K562 (cell line): ENCODE data around the gene B2M. TPM values are rescaled to one million over a fixed set of nuclear protein-coding genes. Genes with fewer than 3 reads are reported as not detected.

ENCODE experiments used
- BCOR ChIP-seq: fragments of 450-650 bp; IDR thresholded peaks from 2 replicates; pipeline ENCODE4 v1.6.1; 2016
- CTBP1 ChIP-seq: fragments of 450-650 bp; IDR thresholded peaks from 2 replicates; pipeline ENCODE4 v1.6.1; 2016; ENCODE audit warnings: borderline replicate concordance
- ETS2 ChIP-seq: IDR thresholded peaks from 2 replicates; pipeline ENCODE4 v1.6.1; 2016; ENCODE audit warnings: borderline replicate concordance, missing genetic modification characterization, mild to moderate bottlenecking, moderate library complexity, missing compliant biosample characterization; ENCODE audit not compliant: poor library complexity, severe bottlenecking
- HMG20B ChIP-seq: fragments of 250-450 bp; sonication (Bioruptor Pico); IDR thresholded peaks from 2 replicates; pipeline ENCODE4 v1.5.0; 2021; ENCODE audit warnings: mild to moderate bottlenecking
- KDM2B ChIP-seq: fragments of 250-450 bp; sonication (Bioruptor Pico); IDR thresholded peaks from 2 replicates; pipeline ENCODE4 v1.8.0; 2021; ENCODE audit warnings: mild to moderate bottlenecking, moderate library complexity
- THRAP3 ChIP-seq: fragments of 450-650 bp; IDR thresholded peaks from 2 replicates; pipeline ENCODE4 v1.6.1; 2016; ENCODE audit warnings: mild to moderate bottlenecking, inconsistent platforms, borderline replicate concordance
- YY1 ChIP-seq, 3 experiments: IDR thresholded peaks; 2 replicates each; pipeline ENCODE4 v1.6.1; 2011; ENCODE audit warnings: low read length in 2 of 3, mild to moderate bottlenecking in 2 of 3, moderate library complexity in 2 of 3, borderline replicate concordance in 1 of 3, control low read depth in 1 of 3, low read depth in 1 of 3; ENCODE audit not compliant: insufficient read depth in 3 of 3, insufficient replicate concordance in 2 of 3, control insufficient read depth in 1 of 3, insufficient read length in 1 of 3; ENCODE audit errors: extremely low read depth in 1 of 3
- ZNF174 ChIP-seq: fragments of 250-450 bp; sonication (Bioruptor Pico); IDR thresholded peaks from 2 replicates; pipeline ENCODE4 v1.4.0; 2020; ENCODE audit warnings: mild to moderate bottlenecking
- polyA plus RNA-seq, 8 experiments: library from polyadenylated mRNA; depleted of rRNA in 4 of 8; stranded (reverse) in 5 of 8; unstranded in 3 of 8; fragments of >200 nt; fragmentation: Nextera tagmentation in 2 of 8; fragmentation: Illumina TruSeq in 1 of 8; extraction: Ambion mirVana in 2 of 8; extraction: Trizol in 1 of 8; gene quantifications; 2 replicates each; pipeline versions ENCODE4 v1.2.1 to v1.2.3, GENCODE V29; 2011 to 2014; ENCODE audit warnings: inconsistent platforms in 1 of 8, missing spikeins in 1 of 8
- total RNA-seq, 7 experiments: library from RNA; depleted of rRNA in 6 of 7; stranded (reverse); fragments of >200 nt in 6 of 7; fragmentation: Illumina TruSeq in 2 of 7; extraction: Trizol in 2 of 7; gene quantifications; 2 replicates each; pipeline versions ENCODE4 v1.2.1 to v1.2.3, GENCODE V29; 2011 to 2021; ENCODE audit warnings: low replicate concordance in 1 of 7
- TF ChIP-seq, protein P1 (sequence below): sonication (generic); formaldehyde crosslinking; IDR thresholded peaks from 2 replicates; pipeline ENCODE4 v1.8.0; 2023; ENCODE audit warnings: missing genetic modification reagents, mild to moderate bottlenecking, borderline replicate concordance
- TF ChIP-seq, protein P2 (sequence below): fragments of 200-800 bp; sonication (Bioruptor generic); IDR thresholded peaks from 2 replicates; pipeline ENCODE4 v1.6.1; 2016; ENCODE audit warnings: missing genetic modification characterization, missing compliant biosample characterization
- TF ChIP-seq, protein P3 (sequence below), 3 experiments: fragments of 200-800 bp in 1 of 3; sonication (Bioruptor generic) in 1 of 3; sonication (generic) in 1 of 3; formaldehyde crosslinking in 1 of 3; IDR thresholded peaks; 2 replicates each; pipeline versions ENCODE4 v1.6.1 to v1.8.0; 2016 to 2022; ENCODE audit warnings: mild to moderate bottlenecking in 2 of 3, missing compliant biosample characterization in 2 of 3, missing genetic modification characterization in 2 of 3, missing genetic modification reagents in 1 of 3

B2M gene
- total and polyA plus RNA-seq, 9 of the 15 experiments (the other 6 are each of a cell fraction or from before 2014, with no cell fraction given), result 460 to 3,138 (median 1,032) TPM

DNA sequence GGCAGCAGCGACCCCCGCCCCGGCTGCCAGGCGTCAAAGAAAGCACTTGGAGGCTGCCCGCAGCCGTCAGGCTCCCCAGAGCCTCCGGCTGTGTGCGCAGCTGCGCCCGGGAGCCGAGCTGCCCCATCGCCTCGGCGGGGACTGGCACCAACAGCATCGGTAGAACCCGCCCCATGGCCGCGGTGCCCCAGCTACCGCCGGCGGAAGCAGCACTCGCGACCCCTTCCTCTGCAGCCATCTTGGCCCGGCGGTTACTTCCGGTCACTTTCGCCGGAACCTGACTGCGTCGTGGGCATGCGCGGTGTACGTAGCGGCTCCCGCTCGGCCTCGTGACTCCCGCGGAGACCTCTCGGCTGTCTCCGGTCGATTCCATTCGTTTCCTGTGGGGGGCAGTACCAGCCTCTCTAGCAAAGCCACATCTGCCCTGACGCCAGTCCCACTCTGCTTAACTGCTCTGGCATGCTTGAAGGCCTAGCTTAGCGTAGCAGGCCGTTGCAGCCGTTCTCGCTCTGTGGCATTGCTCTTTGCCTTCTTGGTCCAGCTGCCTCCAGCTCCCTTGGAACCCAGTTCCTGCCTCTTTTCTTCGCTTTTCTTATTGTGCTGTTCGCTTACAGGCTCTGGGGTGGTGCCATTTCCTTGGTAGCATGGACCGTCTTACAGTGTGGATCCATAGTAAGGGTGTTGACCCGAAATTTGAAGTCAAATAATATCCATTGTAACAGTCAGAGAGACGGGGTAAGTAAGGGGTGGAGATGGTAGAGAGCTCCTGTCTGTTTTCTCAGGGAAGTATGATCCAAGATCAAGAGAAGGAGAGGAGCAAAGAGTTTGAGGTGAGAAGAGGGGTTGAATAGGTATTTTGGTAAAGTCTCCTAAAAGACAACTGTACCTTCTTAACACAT lies 47.7 kb upstream of the B2M start, which contains the start of gene SPG11 (continued):
- TF ChIP-seq, protein P1, sequence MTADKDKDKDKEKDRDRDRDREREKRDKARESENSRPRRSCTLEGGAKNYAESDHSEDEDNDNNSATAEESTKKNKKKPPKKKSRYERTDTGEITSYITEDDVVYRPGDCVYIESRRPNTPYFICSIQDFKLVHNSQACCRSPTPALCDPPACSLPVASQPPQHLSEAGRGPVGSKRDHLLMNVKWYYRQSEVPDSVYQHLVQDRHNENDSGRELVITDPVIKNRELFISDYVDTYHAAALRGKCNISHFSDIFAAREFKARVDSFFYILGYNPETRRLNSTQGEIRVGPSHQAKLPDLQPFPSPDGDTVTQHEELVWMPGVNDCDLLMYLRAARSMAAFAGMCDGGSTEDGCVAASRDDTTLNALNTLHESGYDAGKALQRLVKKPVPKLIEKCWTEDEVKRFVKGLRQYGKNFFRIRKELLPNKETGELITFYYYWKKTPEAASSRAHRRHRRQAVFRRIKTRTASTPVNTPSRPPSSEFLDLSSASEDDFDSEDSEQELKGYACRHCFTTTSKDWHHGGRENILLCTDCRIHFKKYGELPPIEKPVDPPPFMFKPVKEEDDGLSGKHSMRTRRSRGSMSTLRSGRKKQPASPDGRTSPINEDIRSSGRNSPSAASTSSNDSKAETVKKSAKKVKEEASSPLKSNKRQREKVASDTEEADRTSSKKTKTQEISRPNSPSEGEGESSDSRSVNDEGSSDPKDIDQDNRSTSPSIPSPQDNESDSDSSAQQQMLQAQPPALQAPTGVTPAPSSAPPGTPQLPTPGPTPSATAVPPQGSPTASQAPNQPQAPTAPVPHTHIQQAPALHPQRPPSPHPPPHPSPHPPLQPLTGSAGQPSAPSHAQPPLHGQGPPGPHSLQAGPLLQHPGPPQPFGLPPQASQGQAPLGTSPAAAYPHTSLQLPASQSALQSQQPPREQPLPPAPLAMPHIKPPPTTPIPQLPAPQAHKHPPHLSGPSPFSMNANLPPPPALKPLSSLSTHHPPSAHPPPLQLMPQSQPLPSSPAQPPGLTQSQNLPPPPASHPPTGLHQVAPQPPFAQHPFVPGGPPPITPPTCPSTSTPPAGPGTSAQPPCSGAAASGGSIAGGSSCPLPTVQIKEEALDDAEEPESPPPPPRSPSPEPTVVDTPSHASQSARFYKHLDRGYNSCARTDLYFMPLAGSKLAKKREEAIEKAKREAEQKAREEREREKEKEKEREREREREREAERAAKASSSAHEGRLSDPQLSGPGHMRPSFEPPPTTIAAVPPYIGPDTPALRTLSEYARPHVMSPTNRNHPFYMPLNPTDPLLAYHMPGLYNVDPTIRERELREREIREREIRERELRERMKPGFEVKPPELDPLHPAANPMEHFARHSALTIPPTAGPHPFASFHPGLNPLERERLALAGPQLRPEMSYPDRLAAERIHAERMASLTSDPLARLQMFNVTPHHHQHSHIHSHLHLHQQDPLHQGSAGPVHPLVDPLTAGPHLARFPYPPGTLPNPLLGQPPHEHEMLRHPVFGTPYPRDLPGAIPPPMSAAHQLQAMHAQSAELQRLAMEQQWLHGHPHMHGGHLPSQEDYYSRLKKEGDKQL (CRISPR knock-in tag), result no peak
- TF ChIP-seq, protein P2, sequence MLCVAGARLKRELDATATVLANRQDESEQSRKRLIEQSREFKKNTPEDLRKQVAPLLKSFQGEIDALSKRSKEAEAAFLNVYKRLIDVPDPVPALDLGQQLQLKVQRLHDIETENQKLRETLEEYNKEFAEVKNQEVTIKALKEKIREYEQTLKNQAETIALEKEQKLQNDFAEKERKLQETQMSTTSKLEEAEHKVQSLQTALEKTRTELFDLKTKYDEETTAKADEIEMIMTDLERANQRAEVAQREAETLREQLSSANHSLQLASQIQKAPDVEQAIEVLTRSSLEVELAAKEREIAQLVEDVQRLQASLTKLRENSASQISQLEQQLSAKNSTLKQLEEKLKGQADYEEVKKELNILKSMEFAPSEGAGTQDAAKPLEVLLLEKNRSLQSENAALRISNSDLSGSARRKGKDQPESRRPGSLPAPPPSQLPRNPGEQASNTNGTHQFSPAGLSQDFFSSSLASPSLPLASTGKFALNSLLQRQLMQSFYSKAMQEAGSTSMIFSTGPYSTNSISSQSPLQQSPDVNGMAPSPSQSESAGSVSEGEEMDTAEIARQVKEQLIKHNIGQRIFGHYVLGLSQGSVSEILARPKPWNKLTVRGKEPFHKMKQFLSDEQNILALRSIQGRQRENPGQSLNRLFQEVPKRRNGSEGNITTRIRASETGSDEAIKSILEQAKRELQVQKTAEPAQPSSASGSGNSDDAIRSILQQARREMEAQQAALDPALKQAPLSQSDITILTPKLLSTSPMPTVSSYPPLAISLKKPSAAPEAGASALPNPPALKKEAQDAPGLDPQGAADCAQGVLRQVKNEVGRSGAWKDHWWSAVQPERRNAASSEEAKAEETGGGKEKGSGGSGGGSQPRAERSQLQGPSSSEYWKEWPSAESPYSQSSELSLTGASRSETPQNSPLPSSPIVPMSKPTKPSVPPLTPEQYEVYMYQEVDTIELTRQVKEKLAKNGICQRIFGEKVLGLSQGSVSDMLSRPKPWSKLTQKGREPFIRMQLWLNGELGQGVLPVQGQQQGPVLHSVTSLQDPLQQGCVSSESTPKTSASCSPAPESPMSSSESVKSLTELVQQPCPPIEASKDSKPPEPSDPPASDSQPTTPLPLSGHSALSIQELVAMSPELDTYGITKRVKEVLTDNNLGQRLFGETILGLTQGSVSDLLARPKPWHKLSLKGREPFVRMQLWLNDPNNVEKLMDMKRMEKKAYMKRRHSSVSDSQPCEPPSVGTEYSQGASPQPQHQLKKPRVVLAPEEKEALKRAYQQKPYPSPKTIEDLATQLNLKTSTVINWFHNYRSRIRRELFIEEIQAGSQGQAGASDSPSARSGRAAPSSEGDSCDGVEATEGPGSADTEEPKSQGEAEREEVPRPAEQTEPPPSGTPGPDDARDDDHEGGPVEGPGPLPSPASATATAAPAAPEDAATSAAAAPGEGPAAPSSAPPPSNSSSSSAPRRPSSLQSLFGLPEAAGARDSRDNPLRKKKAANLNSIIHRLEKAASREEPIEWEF (CRISPR knock-in tag), result peak; percentile 96
- TF ChIP-seq CTBP1 (peak; percentile 73; the same call in 1 of the 2 replicates), YY1 (IDR thresholded peaks at IDR 0.05; ENCODE audit: borderline replicate concordance in 1 of 3, control insufficient read depth in 1 of 3, extremely low read depth in 1 of 3, insufficient read depth in 3 of 3, insufficient read length in 1 of 3, insufficient replicate concordance in 2 of 3, low read depth in 1 of 3, low read length in 2 of 3) (peak; percentile 91 to 99 (median 97)), ZNF174 (no peak), KDM2B (CRISPR knock-in tag) (no peak), ETS2 (tag) (no peak), HMG20B (CRISPR knock-in tag) (no peak), THRAP3 (no peak), BCOR (no peak)
- TF ChIP-seq, protein P3, sequence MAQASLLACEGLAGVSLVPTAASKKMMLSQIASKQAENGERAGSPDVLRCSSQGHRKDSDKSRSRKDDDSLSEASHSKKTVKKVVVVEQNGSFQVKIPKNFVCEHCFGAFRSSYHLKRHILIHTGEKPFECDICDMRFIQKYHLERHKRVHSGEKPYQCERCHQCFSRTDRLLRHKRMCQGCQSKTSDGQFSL (CRISPR knock-in tag; IDR thresholded peaks at IDR 0.05), result peak; percentile 51; the same call in 1 of the 2 replicates
- TF ChIP-seq, protein P3 (tag; IDR thresholded peaks at IDR 0.05), result 0 out of 4 replicates have a peak, but pooled peaks of 1 of the 2 experiments have one; percentile 20
